Aorta (tissue), 5 donors: Measurements from ENCODE around the gene LYPD4. TPM values are rescaled to one million over a fixed set of nuclear protein-coding genes. Genes with fewer than 3 reads are reported as not detected.

Experiments used
- ATAC-seq: fragments of 200-7000 bp; cut with Tn5 transposase; one replicate; pipeline ENCODE4 v1.9.1; 2022; ENCODE audit warnings: moderate library complexity; ENCODE audit not compliant: low FRiP score
- DNase-seq, 2 donors: peaks; one replicate each; pipeline ENCODE4 v3.0.0-alpha.2; 2020
- H3K27ac ChIP-seq, 2 donors: one replicate each; pipeline ENCODE4 v1.5.1; 2013; ENCODE audit warnings: low read length in 2 of 2, mild to moderate bottlenecking in 2 of 2, moderate library complexity in 2 of 2, control low read depth in 1 of 2, inconsistent platforms in 1 of 2, low read depth in 1 of 2
- H3K27me3 ChIP-seq, 2 donors: one replicate each; pipeline ENCODE4 v1.6.1; 2013; ENCODE audit warnings: control low read depth in 1 of 2, low read length in 1 of 2, mild to moderate bottlenecking in 1 of 2, moderate library complexity in 1 of 2; ENCODE audit not compliant: insufficient read depth in 2 of 2, control insufficient read depth in 1 of 2
- H3K36me3 ChIP-seq, 2 donors: one replicate each; pipeline ENCODE4 v1.6.1; 2013; ENCODE audit warnings: control low read depth in 1 of 2, low read length in 1 of 2, mild to moderate bottlenecking in 1 of 2; ENCODE audit not compliant: insufficient read depth in 2 of 2, control insufficient read depth in 1 of 2
- H3K4me1 ChIP-seq, 2 donors: one replicate each; pipeline ENCODE4 v1.6.1; 2013; ENCODE audit warnings: low read length in 2 of 2, control low read depth in 1 of 2, mild to moderate bottlenecking in 1 of 2, moderate library complexity in 1 of 2; ENCODE audit not compliant: insufficient read depth in 2 of 2, control insufficient read depth in 1 of 2
- H3K4me3 ChIP-seq, 2 donors: one replicate each; pipeline ENCODE4 v1.5.1; 2013; ENCODE audit warnings: low read length in 2 of 2, control low read depth in 1 of 2, mild to moderate bottlenecking in 1 of 2
- H3K9me3 ChIP-seq: one replicate; pipeline ENCODE4 v1.6.1; 2013; ENCODE audit warnings: mild to moderate bottlenecking, low read length; ENCODE audit not compliant: control insufficient read depth
- WGBS, 2 donors: extraction: QIAGEN DNeasy Blood & Tissue Kit; methylation state at CpG; one replicate each; pipeline ENCODE4 v1.1.7; 2013; 5-methylcytosine and 5-hydroxymethylcytosine counted together
- intact Hi-C, 2 donors: fragments of 100-400 bp; cut with DNase I; formaldehyde crosslinking; loops; one replicate each; pipeline versions ENCODE4 v1.14.2 to v1.15.0; 2022
- polyA plus RNA-seq, 2 donors: library from polyadenylated mRNA; stranded (reverse); fragments of 200-250 nt; gene quantifications; one replicate each; pipeline ENCODE4 v1.2.3, GENCODE V29; 2013
- total RNA-seq, 2 donors: library from RNA; stranded (reverse); fragmentation: NEBNext Ultra II Directional; extraction: Animal tissue kit (Norgen Biotek cat#: 25700); gene quantifications; one replicate each; pipeline ENCODE4 v1.2.1, GENCODE V29; 2021
- donor health status: healthy with polysubstance abuse.
- donor health status: Bipolar disorder and iron deficiency.
- donor health status: DM: no; HTN: no; CAD: no.
- donor health status: DM: no; HTN: no; CAD: no.
- donor health status: DM: yes; HTN: yes; CAD: no.

Gene LYPD4
- total and polyA plus RNA-seq, 4 donors = not detected

GRCh38 chr19:41883821-41884733, 39.6 kb upstream of the LYPD4 start:
- Histone ChIP-seq H3K36me3 (no peaks in the 10 kb centered on the region), H3K4me1 (no peaks in the 10 kb centered on the region), H3K27me3 (no peaks in the 10 kb centered on the region), H3K4me3 (peak overlapping the region; percentile 95 to 96), H3K9me3 (no peaks in the 10 kb centered on the region), H3K27ac (no peak overlapping the region)
- ATAC-seq (peak; percentile 98), DNase-seq (peak; percentile 97 to 98)
- WGBS, 2 donors = 0 to 1% methylated on average over 66 of the region's 66 CpGs
- intact Hi-C loops = loop anchor here (1.0 to 10.0 kb wide), 3 partner anchors 25 to 73 kb away; partner anchors contain the start of gene RABAC1 (in 2 of the 2)

- H3K27me3 ChIP-seq = no peaks in the 10 kb centered on the region
- no peaks in the 10 kb centered on the region for H3K36me3 ChIP-seq
- H3K27ac ChIP-seq = no peak overlapping the region
- WGBS, 2 donors = 1% methylated on average over 23 of the region's 23 CpGs
- H3K4me1 ChIP-seq = no peaks in the 10 kb centered on the region
- DNase-seq (no peak), ATAC-seq (no peak)
- intact Hi-C loops = loop anchor here (5.0 to 10.0 kb wide), 2 partner anchors 71 to 74 kb away; partner anchors contain the start of gene RABAC1 (in 2 of the 2)
- peak overlapping the region; percentile 95 to 96 for H3K4me3 ChIP-seq
- H3K9me3 ChIP-seq = no peaks in the 10 kb centered on the region
Observed at GRCh38 chr19:41883463-41883820, 39.0 kb upstream of the LYPD4 start.

GRCh38 chr19:41882568-41883462, 38.3 kb upstream of the LYPD4 start, which contains the start of gene ARHGEF1:
TSS of gene ARHGEF1 (plus strand) at chr19:41883184. CDS start at chr19:41888083, 4,899 bp downstream.
- Histone ChIP-seq H3K4me1 (no peaks in the 10 kb centered on the region), H3K9me3 (no peaks in the 10 kb centered on the region), H3K27me3 (no peaks in the 10 kb centered on the region), H3K36me3 (no peaks in the 10 kb centered on the region), H3K4me3 (peak within 1 kb of the TSS; percentile 95 to 96), H3K27ac (peak within 1 kb of the TSS in 1 of 2 donors; percentile 16)
- DNase-seq (peak; percentile 77 to 90), ATAC-seq (peak; percentile 23)
- WGBS, 2 donors = 2 to 6% methylated on average over 24 to 80 of the region's 80 CpGs
- intact Hi-C loops = loop anchor here (1.0 to 10.0 kb wide), 3 partner anchors 23 to 74 kb away; partner anchors contain the start of genes RABAC1 (in 2 of the 2) and RPS19 (in 1 of the 2)

GRCh38 chr19:41880329-41880708, 35.8 kb upstream of the LYPD4 start:
- DNase-seq = no peak
- 61 to 65% methylated on average over 4 to 5 of the region's 5 CpGs for whole genome bisulfite sequencing, 2 donors
- Histone ChIP-seq H3K27ac (no peak overlapping the region), H3K9me3 (no peaks in the 10 kb centered on the region), H3K4me1 (no peaks in the 10 kb centered on the region), H3K4me3 (no peak overlapping the region), H3K27me3 (no peaks in the 10 kb centered on the region), H3K36me3 (no peaks in the 10 kb centered on the region)
- no peak for ATAC-seq
- intact Hi-C loops = loop anchor here (5.0 to 10.0 kb wide), 2 partner anchors 74 to 77 kb away; partner anchors contain the start of gene RABAC1 (in 2 of the 2)

GRCh38 chr19:41879670-41880328, 35.3 kb upstream of the LYPD4 start:
- ATAC-seq (no peak), DNase-seq (no peak)
- intact Hi-C loops = loop anchor here (5.0 to 10.0 kb wide), 2 partner anchors 75 to 78 kb away; partner anchors contain the start of gene RABAC1 (in 2 of the 2)
- no peaks in the 10 kb centered on the region for H3K27me3 ChIP-seq
- H3K4me3 ChIP-seq = no peak overlapping the region
- H3K4me1 ChIP-seq = no peaks in the 10 kb centered on the region
- 78 to 80% methylated on average over 7 of the region's 7 CpGs for WGBS, 2 donors
- H3K9me3 ChIP-seq = no peaks in the 10 kb centered on the region
- no peaks in the 10 kb centered on the region for H3K36me3 ChIP-seq
- no peak overlapping the region for H3K27ac ChIP-seq

- intact Hi-C loops = no loop called here
- Histone ChIP-seq H3K9me3 (no peaks in the 10 kb centered on the region), H3K27ac (no peak overlapping the region), H3K4me1 (no peaks in the 10 kb centered on the region), H3K36me3 (no peaks in the 10 kb centered on the region), H3K4me3 (no peak overlapping the region), H3K27me3 (no peaks in the 10 kb centered on the region)
- ATAC-seq (no peak), DNase-seq (no peak)
- 83 to 84% methylated on average over 21 of the region's 21 CpGs for WGBS, 2 donors
Observed at GRCh38 chr19:41879080-41879479, 34.6 kb upstream of the LYPD4 start.

- no peak overlapping the region for H3K4me3 ChIP-seq
- H3K36me3 ChIP-seq = no peaks in the 10 kb centered on the region
- H3K27ac ChIP-seq = no peak overlapping the region
- 64% methylated on average over 16 to 17 of the region's 17 CpGs for WGBS, 2 donors
- H3K27me3 ChIP-seq = no peaks in the 10 kb centered on the region
- DNase-seq (no peak), ATAC-seq (no peak)
- no peaks in the 10 kb centered on the region for H3K9me3 ChIP-seq
- no peaks in the 10 kb centered on the region for H3K4me1 ChIP-seq
- intact Hi-C loops = no loop called here
Observed at GRCh38 chr19:41877916-41878905, 33.7 kb upstream of the LYPD4 start.
